IMR-90 (cell line): Measurements from ENCODE around the gene PYGO2. TPM values are rescaled to one million over a fixed set of nuclear protein-coding genes. Genes with fewer than 3 reads are reported as not detected.
A peak's percentile ranks its signal among the peaks of the same experiment; 100 is the strongest.

Source experiments
- ATAC-seq: fragments of 200-7000 bp; cut with Tn5 transposase; 2 replicates; pipeline ENCODE4 v1.9.1; 2020; ENCODE audit warnings: low read depth, mild to moderate bottlenecking, moderate library complexity
- BruUV-seq: library from RNA; stranded (reverse); fragments of 400-500 nt; replicated peaks from 2 replicates; lab custom pipeline; 2021; lab: Mats Ljungman, UMichigan
- CTCF ChIA-PET: fragments of 300-600 bp; formaldehyde crosslinking; extraction: SDS; loops from one replicate; lab custom pipeline; 2021; ENCODE audit warnings: antibody characterized with exemption; lab: Yijun Ruan, JAX
- POLR2A ChIA-PET: fragments of 300-600 bp; sonication (Branson Sonifier 250); formaldehyde crosslinking; loops from one replicate; lab custom pipeline; 2022; ENCODE audit warnings: antibody characterized with exemption; ENCODE audit not compliant: unreplicated experiment; lab: Charles Lee
- DNase-seq: peaks from one replicate; pipeline ENCODE4 v3.0.0; 2013
- H2AFZ ChIP-seq: replicated peaks from 2 replicates; pipeline ENCODE3; 2013; ENCODE audit warnings: low read length, mild to moderate bottlenecking; ENCODE audit not compliant: poor library complexity
- H2AK5ac ChIP-seq: 2 replicates; pipeline ENCODE4 v1.6.1; 2013; ENCODE audit warnings: low read depth, low read length, inconsistent platforms
- H2AK9ac ChIP-seq: replicated peaks from 2 replicates; pipeline ENCODE3; 2013; ENCODE audit warnings: mild to moderate bottlenecking, low read depth, low read length, moderate library complexity; ENCODE audit not compliant: poor library complexity
- H2BK120ac ChIP-seq: 2 replicates; pipeline ENCODE4 v1.6.1; 2013; ENCODE audit warnings: low read depth, low read length, inconsistent platforms
- H2BK15ac ChIP-seq: 3 replicates; pipeline ENCODE4 v1.6.1; 2013; ENCODE audit warnings: low read depth, low read length, inconsistent platforms
- H2BK20ac ChIP-seq: 2 replicates; pipeline ENCODE4 v1.6.1; 2013; ENCODE audit warnings: low read depth, mild to moderate bottlenecking, inconsistent platforms, low read length, moderate library complexity
- H2BK5ac ChIP-seq: 2 replicates; pipeline ENCODE4 v1.6.1; 2013; ENCODE audit warnings: mild to moderate bottlenecking, low read depth, low read length, inconsistent platforms; ENCODE audit not compliant: poor library complexity, severe bottlenecking
- H3K14ac ChIP-seq: replicated peaks from 2 replicates; pipeline ENCODE4 v1.6.1; 2013; ENCODE audit warnings: low read depth, low read length, inconsistent platforms
- H3K18ac ChIP-seq: 2 replicates; pipeline ENCODE4 v1.6.1; 2013; ENCODE audit warnings: low read depth, low read length, control low read depth
- H3K23ac ChIP-seq: 2 replicates; pipeline ENCODE4 v1.6.1; 2013; ENCODE audit warnings: low read depth, low read length, inconsistent platforms
- H3K27ac ChIP-seq: 2 replicates; pipeline ENCODE4 v1.5.1; 2013; ENCODE audit warnings: mild to moderate bottlenecking, control low read depth, low read length; ENCODE audit not compliant: insufficient read depth
- H3K27me3 ChIP-seq: 2 replicates; pipeline ENCODE4 v1.6.1; 2013; ENCODE audit warnings: low read length; ENCODE audit not compliant: control insufficient read depth, insufficient read depth
- H3K36me3 ChIP-seq: 2 replicates; pipeline ENCODE4 v1.6.1; 2013; ENCODE audit warnings: low read length, mixed read lengths; ENCODE audit not compliant: control insufficient read depth, insufficient read depth
- H3K4ac ChIP-seq: 2 replicates; pipeline ENCODE4 v1.6.1; 2013; ENCODE audit warnings: low read depth, low read length, inconsistent platforms
- H3K4me1 ChIP-seq: 2 replicates; pipeline ENCODE4 v1.6.1; 2013; ENCODE audit warnings: low read length, mixed read lengths; ENCODE audit not compliant: control insufficient read depth, insufficient read depth
- H3K4me2 ChIP-seq: 2 replicates; pipeline ENCODE4 v1.6.1; 2013; ENCODE audit warnings: low read depth, mild to moderate bottlenecking, control low read depth, low read length, moderate library complexity
- H3K4me3 ChIP-seq: 2 replicates; pipeline ENCODE4 v1.5.1; 2013; ENCODE audit warnings: low read depth, mild to moderate bottlenecking, control low read depth, low read length, moderate library complexity; ENCODE audit not compliant: insufficient read depth
- H3K56ac ChIP-seq: 2 replicates; pipeline ENCODE4 v1.6.1; 2013; ENCODE audit warnings: low read length, inconsistent platforms; ENCODE audit not compliant: insufficient read depth; ENCODE audit errors: extremely low read depth
- H3K79me1 ChIP-seq, 2 experiments: 2 replicates each; pipeline ENCODE4 v1.6.1; 2013; ENCODE audit warnings: low read length in 2 of 2, inconsistent platforms in 1 of 2, low read depth in 1 of 2
- H3K9ac ChIP-seq: 2 replicates; pipeline ENCODE4 v1.6.1; 2013; ENCODE audit warnings: low read depth, low read length, control low read depth
- H3K9me1 ChIP-seq: 2 replicates; pipeline ENCODE4 v1.6.1; 2013; ENCODE audit warnings: low read length, inconsistent platforms; ENCODE audit not compliant: insufficient read depth
- H3K9me3 ChIP-seq: 2 replicates; pipeline ENCODE4 v1.6.1; 2013; ENCODE audit warnings: low read length; ENCODE audit not compliant: control insufficient read depth, insufficient read depth
- H4K20me1 ChIP-seq: 2 replicates; pipeline ENCODE4 v1.6.1; 2013; ENCODE audit warnings: low read length, inconsistent platforms; ENCODE audit not compliant: insufficient read depth
- H4K5ac ChIP-seq: 2 replicates; pipeline ENCODE4 v1.6.1; 2013; ENCODE audit warnings: mild to moderate bottlenecking, low read depth, low read length, control low read depth
- H4K8ac ChIP-seq, 2 experiments: 2 replicates each; pipeline ENCODE4 v1.6.1; 2013; ENCODE audit warnings: low read depth in 2 of 2, low read length in 2 of 2, control low read depth in 1 of 2, inconsistent platforms in 1 of 2
- H4K91ac ChIP-seq: 2 replicates; pipeline ENCODE4 v1.6.1; 2013; ENCODE audit warnings: low read depth, low read length, inconsistent platforms; ENCODE audit not compliant: insufficient read depth
- BHLHE40 ChIP-seq: fragments of 150-350 bp; IDR thresholded peaks from 2 replicates; pipeline ENCODE4 v1.6.1; 2016; ENCODE audit warnings: mild to moderate bottlenecking, low read depth, low read length
- FOS ChIP-seq: fragments of 150-350 bp; IDR thresholded peaks from 2 replicates; pipeline ENCODE4 v1.6.1; 2016; ENCODE audit warnings: low read depth, low read length
- MAZ ChIP-seq: IDR thresholded peaks from 2 replicates; pipeline ENCODE4 v1.6.1; 2012; ENCODE audit warnings: low read depth, mild to moderate bottlenecking, low read length, improper control_type of control experiment, moderate library complexity, borderline replicate concordance
- MXI1 ChIP-seq: IDR thresholded peaks from 2 replicates; pipeline ENCODE4 v1.6.1; 2012; ENCODE audit warnings: low read depth, mild to moderate bottlenecking, low read length, moderate library complexity, borderline replicate concordance
- NFE2L2 ChIP-seq: fragments of 150-350 bp; IDR thresholded peaks from 2 replicates; pipeline ENCODE4 v1.6.1; 2016; ENCODE audit warnings: low read depth, mild to moderate bottlenecking, low read length
- POLR2A ChIP-seq: IDR thresholded peaks from 2 replicates; pipeline ENCODE4 v1.6.1; 2012; ENCODE audit warnings: mild to moderate bottlenecking, low read depth, low read length
- SMC3 ChIP-seq: fragments of 150-350 bp; IDR thresholded peaks from 2 replicates; pipeline ENCODE4 v1.6.1; 2016; ENCODE audit warnings: low read depth, mild to moderate bottlenecking, antibody characterized with exemption, low read length, moderate library complexity
- WGBS, 2 experiments: methylation state at CpG; one replicate each; pipeline versions ENCODE4 v1.1.5 to v1.1.7; 2013; ENCODE audit warnings: missing lambda C conversion rate in 2 of 2; ENCODE audit not compliant: insufficient read length in 1 of 2; ENCODE audit errors: extremely low coverage in 2 of 2; 5-methylcytosine and 5-hydroxymethylcytosine counted together
- dilution Hi-C: fragments of 300-500 bp; cut with HindIII; formaldehyde crosslinking; loops from one replicate; pipeline ENCODE4 v1.14.3; 2018; ENCODE audit warnings: low sequenced_read_pairs; ENCODE audit not compliant: unreplicated experiment
- in situ Hi-C: fragments of 300-500 bp; cut with MboI; formaldehyde crosslinking; loops from 3 replicates; pipeline ENCODE4 v1.14.3; 2019; ENCODE audit warnings: low sequenced_read_pairs, inconsistent platforms, mixed read lengths
- intact Hi-C: fragments of 100-400 bp; cut with micrococcal nuclease; formaldehyde crosslinking; loops from 2 replicates; pipeline ENCODE4 v1.10.0; 2022
- polyA plus RNA-seq, 3 experiments: library from polyadenylated mRNA; depleted of rRNA; stranded (reverse); fragments of >200 nt; gene quantifications; 2 replicates each; pipeline ENCODE4 v1.2.3, GENCODE V29; 2012; ENCODE audit warnings: low replicate concordance in 1 of 3
- total RNA-seq: library from RNA; depleted of rRNA; stranded (reverse); fragments of >200 nt; gene quantifications from 2 replicates; pipeline ENCODE4 v1.2.3, GENCODE V29; 2012
- TF ChIP-seq, protein P1 (sequence below): conservative IDR thresholded peaks from 2 replicates; pipeline ENCODE4 v1.5.1; 2012; ENCODE audit warnings: mild to moderate bottlenecking, low read depth, low read length, improper control_type of control experiment

Gene PYGO2
- total and polyA plus RNA-seq, 2 of the 4 experiments (the other 2 are of a cell fraction): 5.4 to 14.8 TPM

DNA sequence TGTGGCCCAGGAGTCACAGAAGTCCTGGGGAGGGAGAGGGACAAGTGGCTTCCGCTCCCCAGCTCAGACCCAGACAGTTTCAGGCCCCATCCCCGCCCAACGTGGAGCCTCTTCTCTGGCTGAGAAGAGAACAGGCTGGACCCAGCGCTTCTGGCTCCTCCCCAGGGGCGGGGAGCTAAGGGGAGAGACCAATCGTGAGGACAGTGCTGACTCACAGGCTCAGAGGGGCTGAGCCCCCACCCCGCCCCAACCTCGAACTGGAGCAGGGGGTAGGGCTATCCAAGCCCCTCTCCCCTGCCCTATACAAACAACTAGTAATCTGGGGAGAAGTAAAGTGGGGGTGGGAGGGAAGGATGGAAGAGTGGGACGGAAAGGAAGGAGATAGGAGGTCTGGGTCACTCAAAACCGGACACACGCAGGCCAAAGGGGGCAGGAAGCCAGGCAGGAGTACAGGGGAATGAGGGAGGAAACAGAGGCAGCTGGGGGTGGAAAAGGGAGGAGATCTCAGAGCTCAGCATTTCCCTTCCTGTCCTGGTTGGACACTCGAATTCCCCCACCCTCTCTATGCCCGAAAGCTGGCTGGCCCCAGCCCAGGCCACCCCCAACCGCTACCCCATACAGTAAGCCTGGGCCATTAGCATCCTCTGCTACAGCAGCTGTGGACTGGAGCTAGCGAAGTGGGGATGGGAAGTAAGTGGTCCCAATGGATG, 9.2 kb upstream of the PYGO2 start, which contains the start of gene SHC1:
Gene SHC1 (minus strand): TSS at position 117 of the 710 bp plus-strand sequence. CDS start 221 bp downstream, outside the sequence.
- Histone ChIP-seq H3K36me3 (peaks cover 26% of the 10 kb centered on the region), H4K20me1 (peaks cover 35% of the 10 kb centered on the region), H2AFZ (peak within 1 kb of the TSS; percentile 89), H2AK9ac (peak within 1 kb of the TSS; percentile 99), H2AK5ac (peak within 1 kb of the TSS; percentile 100), H3K4me3 (peak within 1 kb of the TSS; percentile 65), H2BK15ac (peak within 1 kb of the TSS; percentile 99), H4K91ac (peak within 1 kb of the TSS; percentile 100), H3K79me1 (peaks cover 14 to 62% of the 10 kb centered on the region in 2 experiments), H3K9me1 (peaks cover 7% of the 10 kb centered on the region), H2BK5ac (peak within 1 kb of the TSS; percentile 97), H3K56ac (peak within 1 kb of the TSS; percentile 92), H3K27me3 (no peaks in the 10 kb centered on the region), H3K23ac (peak within 1 kb of the TSS; percentile 100), H3K4me2 (peak within 1 kb of the TSS; percentile 97), H3K4ac (peak within 1 kb of the TSS; percentile 100), H3K18ac (peak within 1 kb of the TSS; percentile 98), H2BK120ac (peak within 1 kb of the TSS; percentile 95), H3K9me3 (no peaks in the 10 kb centered on the region), H3K4me1 (peaks cover 18% of the 10 kb centered on the region), H3K14ac (peak within 1 kb of the TSS; percentile 99), H4K5ac (peak within 1 kb of the TSS; percentile 98), H2BK20ac (peak within 1 kb of the TSS; percentile 97), H4K8ac (peak within 1 kb of the TSS; percentile 95 to 98), H3K9ac (peak within 1 kb of the TSS; percentile 87), H3K27ac (peak within 1 kb of the TSS; percentile 96)
- POLR2A ChIA-PET: interaction anchor here (0.5 to 2.0 kb wide), 5 partner anchors 10 to 129 kb away, joined by 3 to 17 read pairs (median 6); partner anchors contain the start of genes ADAM15, PBXIP1 and PYGO2
- no TSS peak for BruUV-seq
- peak; percentile 92 for DNase-seq
- CTCF ChIA-PET: interaction anchor here (0.7 to 2.2 kb wide), 5 partner anchors 10 to 114 kb away, joined by 3 to 9 read pairs (median 5); partner anchors contain the start of gene FLAD1
- dilution Hi-C loops (no loop called here), intact Hi-C loops (loop anchor here (10.0 kb wide), 1 partner anchor 204 kb away; the partner anchor contains the start of genes KRTCAP2 and TRIM46), in situ Hi-C loops (no loop called here)
- TF ChIP-seq NFE2L2: peak; percentile 72; the same call in 1 of the 2 replicates
- 0 out of 2 replicates have a peak, but pooled peaks have one; percentile 35 for TF ChIP-seq FOS
- TF ChIP-seq SMC3: no peak
- TF ChIP-seq, protein P1, sequence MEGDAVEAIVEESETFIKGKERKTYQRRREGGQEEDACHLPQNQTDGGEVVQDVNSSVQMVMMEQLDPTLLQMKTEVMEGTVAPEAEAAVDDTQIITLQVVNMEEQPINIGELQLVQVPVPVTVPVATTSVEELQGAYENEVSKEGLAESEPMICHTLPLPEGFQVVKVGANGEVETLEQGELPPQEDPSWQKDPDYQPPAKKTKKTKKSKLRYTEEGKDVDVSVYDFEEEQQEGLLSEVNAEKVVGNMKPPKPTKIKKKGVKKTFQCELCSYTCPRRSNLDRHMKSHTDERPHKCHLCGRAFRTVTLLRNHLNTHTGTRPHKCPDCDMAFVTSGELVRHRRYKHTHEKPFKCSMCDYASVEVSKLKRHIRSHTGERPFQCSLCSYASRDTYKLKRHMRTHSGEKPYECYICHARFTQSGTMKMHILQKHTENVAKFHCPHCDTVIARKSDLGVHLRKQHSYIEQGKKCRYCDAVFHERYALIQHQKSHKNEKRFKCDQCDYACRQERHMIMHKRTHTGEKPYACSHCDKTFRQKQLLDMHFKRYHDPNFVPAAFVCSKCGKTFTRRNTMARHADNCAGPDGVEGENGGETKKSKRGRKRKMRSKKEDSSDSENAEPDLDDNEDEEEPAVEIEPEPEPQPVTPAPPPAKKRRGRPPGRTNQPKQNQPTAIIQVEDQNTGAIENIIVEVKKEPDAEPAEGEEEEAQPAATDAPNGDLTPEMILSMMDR: no peak
- TF ChIP-seq POLR2A: peak; percentile 94
- TF ChIP-seq MXI1: peak; percentile 68
- no peak for TF ChIP-seq BHLHE40
- TF ChIP-seq MAZ: peak; percentile 98; the same call in 1 of the 2 replicates
- WGBS, 2 experiments: 4% methylated on average over 3 of the region's 15 CpGs; no CpG with 5 or more reads in 1 of the 2 experiments
- peak; percentile 61 for ATAC-seq
